Measurements from ENCODE around the gene CCRL2.
"Not testable (repeated sequence)": the region's sequence is repeated elsewhere in the genome, so short reads cannot be mapped to it uniquely, and the experiment has no call there.

CCRL2 gene

GRCh38 chr3:46431905-46432304 lies 24.8 kb downstream of the CCRL2 start:
- DNase-seq, result not testable (repeated sequence)

- not testable (repeated sequence) for DNase-seq
These were observed 26.1 kb downstream of the CCRL2 start for GRCh38 chr3:46433118-46433517.

GRCh38 chr3:46433841-46434240 lies 26.8 kb downstream of the CCRL2 start:
- DNase-seq, result no peak

GRCh38 chr3:46435081-46435726 lies 28.1 kb downstream of the CCRL2 start:
- no peak for DNase-seq

GRCh38 chr3:46438831-46439230 lies 31.8 kb downstream of the CCRL2 start:
- no peak for DNase-seq

GRCh38 chr3:46440531-46441294 lies 33.7 kb downstream of the CCRL2 start:
- no peak for DNase-seq

GRCh38 chr3:46442576-46443530 lies 35.8 kb downstream of the CCRL2 start:
- DNase-seq, result no peak

GRCh38 chr3:46447228-46447985 lies 40.3 kb downstream of the CCRL2 start:
- no peak for DNase-seq

GRCh38 chr3:46448721-46449120 lies 41.7 kb downstream of the CCRL2 start:
- no peak for DNase-seq

GRCh38 chr3:46449755-46450552 lies 42.9 kb downstream of the CCRL2 start:
- DNase-seq, result no peak

- no peak for DNase-seq
These were observed 46.6 kb downstream of the CCRL2 start for GRCh38 chr3:46453526-46454208.

- DNase-seq, result no peak
These were observed 47.1 kb downstream of the CCRL2 start for GRCh38 chr3:46454209-46454595.

- no peak for DNase-seq
These were observed 47.5 kb downstream of the CCRL2 start for GRCh38 chr3:46454606-46455005.

GRCh38 chr3:46455231-46456115 lies 48.4 kb downstream of the CCRL2 start:
- DNase-seq, result no peak

- no peak for DNase-seq
These were observed 49.1 kb downstream of the CCRL2 start for GRCh38 chr3:46456118-46456517.
